GM23248 (cell line): ENCODE measurements around the gene TTC32.

Source experiments
- EZH2 ChIP-seq: fragments of 200-600 bp; sonication (generic); IDR thresholded peaks from 2 replicates; pipeline ENCODE4 v1.6.1; 2018; ENCODE audit warnings: antibody characterized with exemption, mild to moderate bottlenecking; ENCODE audit not compliant: insufficient read depth, poor library complexity, severe bottlenecking
- EZH2phosphoT487 ChIP-seq: fragments of 200-600 bp; sonication (generic); IDR thresholded peaks from 2 replicates; pipeline ENCODE4 v1.6.1; 2018; ENCODE audit warnings: antibody characterized with exemption, moderate library complexity, mild to moderate bottlenecking, low read depth; ENCODE audit not compliant: insufficient read depth

- TF ChIP-seq EZH2: no peak
- TF ChIP-seq EZH2phosphoT487: no peak
These were observed 8.2 kb downstream of the TTC32 start for GRCh38 chr2:19893520-19894133.
